K562 (cell line): Measurements from ENCODE around the gene MS4A18. TPM values are rescaled to one million over a fixed set of nuclear protein-coding genes. Genes with fewer than 3 reads are reported as not detected.

Experiments used
- ATAC-seq: fragments of 200-7000 bp; cut with Tn5 transposase; 3 replicates; pipeline ENCODE4 v1.9.1; 2020; ENCODE audit warnings: moderate library complexity
- BruUV-seq: library from RNA; stranded (reverse); fragments of 400-500 nt; replicated peaks from 2 replicates; lab custom pipeline; 2021; lab: Mats Ljungman, UMichigan
- CTCF ChIA-PET: fragments of 300-600 bp; formaldehyde crosslinking; extraction: SDS; loops from one replicate; lab custom pipeline; 2021; ENCODE audit warnings: low intra/inter-chr PET ratio; lab: Yijun Ruan, JAX
- POLR2A ChIA-PET: fragments of 300-600, 350-650 bp; sonication (Branson Sonifier 250); formaldehyde crosslinking; extraction: SDS; loops from one replicate; lab custom pipeline; 2021; ENCODE audit warnings: antibody characterized with exemption, inconsistent platforms; lab: Yijun Ruan, JAX
- DNase-seq, 4 experiments: peaks; one replicate each; pipeline versions ENCODE4 v3.0.0 to v3.0.0-alpha.2; 2011 to 2018; ENCODE audit warnings: low spot score in 3 of 4, mixed read lengths in 3 of 4; ENCODE audit errors: extremely low read depth in 1 of 4
- FAIRE-seq: peaks from 2 replicates; lab custom pipeline; 2011; peaks lifted over from hg19 to GRCh38; lab: Jason Lieb, UNC
- H2AFZ ChIP-seq: 2 replicates; pipeline ENCODE4 v1.6.0; 2011; ENCODE audit warnings: low read depth, low read length, control low read depth, inconsistent platforms
- H3K27ac ChIP-seq: fragments of 200-600 bp; 3 replicates; pipeline ENCODE4 v1.8.0; 2011; ENCODE audit warnings: low read depth, mild to moderate bottlenecking, control low read depth, inconsistent platforms, low read length, moderate library complexity, mixed read lengths; ENCODE audit errors: extremely low read depth
- H3K27me3 ChIP-seq, 2 experiments: fragments of 300-600 bp in 1 of 2; 2 replicates in 1 of 2; 3 replicates in 1 of 2; pipeline versions ENCODE4 v1.6.0 to v1.8.0; 2011; ENCODE audit warnings: inconsistent platforms in 2 of 2, low read length in 2 of 2, mild to moderate bottlenecking in 1 of 2, mixed read lengths in 1 of 2, moderate library complexity in 1 of 2; ENCODE audit not compliant: control insufficient read depth in 2 of 2, insufficient read depth in 2 of 2
- H3K36me3 ChIP-seq: fragments of 300-600 bp; 3 replicates; pipeline ENCODE4 v1.8.0; 2011; ENCODE audit warnings: mild to moderate bottlenecking, low read length, inconsistent platforms; ENCODE audit not compliant: control insufficient read depth, insufficient read depth
- H3K4me1 ChIP-seq, 2 experiments: fragments of 200-600 bp in 1 of 2; replicated peaks in 1 of 2; 2 replicates in 1 of 2; 3 replicates in 1 of 2; pipeline versions ENCODE4 v1.5.1 to v1.8.0; 2011; ENCODE audit warnings: inconsistent platforms in 2 of 2, low read length in 2 of 2, mild to moderate bottlenecking in 1 of 2, mixed read lengths in 1 of 2, moderate library complexity in 1 of 2; ENCODE audit not compliant: control insufficient read depth in 2 of 2, insufficient read depth in 2 of 2
- H3K4me2 ChIP-seq: 2 replicates; pipeline ENCODE4 v1.6.1; 2011; ENCODE audit warnings: low read length, control low read depth, inconsistent platforms, mixed read lengths; ENCODE audit not compliant: insufficient read depth
- H3K4me3 ChIP-seq: fragments of 200-600 bp; sonication (generic), shearing (Covaris generic); 2 replicates; pipeline ENCODE4 v1.5.1; 2016; ENCODE audit warnings: control low read depth, inconsistent platforms
- H3K79me2 ChIP-seq: fragments of 200-600 bp; 3 replicates; pipeline ENCODE4 v1.8.0; 2011; ENCODE audit warnings: low read length, inconsistent platforms; ENCODE audit not compliant: control insufficient read depth, insufficient read depth
- H3K9ac ChIP-seq, 2 experiments: 2 replicates each; pipeline versions ENCODE4 v1.6.0 to v1.6.1; 2011; ENCODE audit warnings: low read depth in 2 of 2, low read length in 2 of 2, control low read depth in 1 of 2, inconsistent platforms in 1 of 2, mild to moderate bottlenecking in 1 of 2, mixed read lengths in 1 of 2; ENCODE audit not compliant: insufficient read depth in 1 of 2
- H3K9me1 ChIP-seq: one replicate; pipeline ENCODE4 v1.6.0; 2011; ENCODE audit warnings: inconsistent platforms, mild to moderate bottlenecking, low read length, moderate library complexity; ENCODE audit not compliant: control insufficient read depth, insufficient read depth
- H3K9me3 ChIP-seq: replicated peaks from 2 replicates; pipeline ENCODE4 v1.5.1; 2011; ENCODE audit warnings: low read depth, low read length, inconsistent platforms; ENCODE audit not compliant: control insufficient read depth, insufficient read depth
- H4K20me1 ChIP-seq: replicated peaks from 2 replicates; pipeline ENCODE4 v1.6.1; 2011; ENCODE audit warnings: low read length, inconsistent platforms, mixed read lengths; ENCODE audit not compliant: control insufficient read depth, insufficient read depth
- MEIS2 ChIP-seq: fragments of 450-650 bp; IDR thresholded peaks from 2 replicates; pipeline ENCODE4 v1.6.1; 2014; ENCODE audit warnings: mild to moderate bottlenecking; ENCODE audit not compliant: partially characterized antibody
- YY1 ChIP-seq, 3 experiments: IDR thresholded peaks; 2 replicates each; pipeline ENCODE4 v1.6.1; 2011; ENCODE audit warnings: low read length in 2 of 3, mild to moderate bottlenecking in 2 of 3, moderate library complexity in 2 of 3, borderline replicate concordance in 1 of 3, control low read depth in 1 of 3, low read depth in 1 of 3; ENCODE audit not compliant: insufficient read depth in 3 of 3, insufficient replicate concordance in 2 of 3, control insufficient read depth in 1 of 3, insufficient read length in 1 of 3; ENCODE audit errors: extremely low read depth in 1 of 3
- ZKSCAN3 ChIP-seq: fragments of 250-450 bp; sonication (Bioruptor Pico); IDR thresholded peaks from 2 replicates; pipeline ENCODE4 v1.4.0; 2020
- WGBS: fragments of 100-300 bp; shearing (Covaris generic); methylation state at CpG from one replicate; pipeline ENCODE4 v1.1.6; 2016; ENCODE audit warnings: low coverage, mixed read lengths; ENCODE audit not compliant: insufficient coverage; ENCODE audit errors: missing lambda C conversion rate; 5-methylcytosine and 5-hydroxymethylcytosine counted together
- in situ Hi-C: fragments of 300-500 bp; cut with MboI; formaldehyde crosslinking; loops from 4 replicates; pipeline ENCODE4 v1.15.0; 2018; ENCODE audit warnings: inconsistent platforms, mixed read lengths
- intact Hi-C: fragments of 100-400 bp; cut with micrococcal nuclease; formaldehyde crosslinking; loops from 2 replicates; pipeline ENCODE4 v1.14.2; 2022
- polyA plus RNA-seq, 8 experiments: library from polyadenylated mRNA; depleted of rRNA in 4 of 8; stranded (reverse) in 5 of 8; unstranded in 3 of 8; fragments of >200 nt; fragmentation: Nextera tagmentation in 2 of 8; fragmentation: Illumina TruSeq in 1 of 8; extraction: Ambion mirVana in 2 of 8; extraction: Trizol in 1 of 8; gene quantifications; 2 replicates each; pipeline versions ENCODE4 v1.2.1 to v1.2.3, GENCODE V29; 2011 to 2014; ENCODE audit warnings: inconsistent platforms in 1 of 8, missing spikeins in 1 of 8
- total RNA-seq, 7 experiments: library from RNA; depleted of rRNA in 6 of 7; stranded (reverse); fragments of >200 nt in 6 of 7; fragmentation: Illumina TruSeq in 2 of 7; extraction: Trizol in 2 of 7; gene quantifications; 2 replicates each; pipeline versions ENCODE4 v1.2.1 to v1.2.3, GENCODE V29; 2011 to 2021; ENCODE audit warnings: low replicate concordance in 1 of 7
- TF ChIP-seq, protein P1 (sequence below): fragments of 450-650 bp; formaldehyde crosslinking; IDR thresholded peaks from 2 replicates; pipeline ENCODE4 v1.4.0; 2020; ENCODE audit warnings: mild to moderate bottlenecking, moderate library complexity

MS4A18 gene
- total and polyA plus RNA-seq, 9 of the 15 experiments (the other 6 are each of a cell fraction or from before 2014, with no cell fraction given), result not detected

- Histone ChIP-seq H3K9me3 (no peaks in the 10 kb centered on the region), H3K79me2 (no peaks in the 10 kb centered on the region), H3K9ac (no peak overlapping the region), H2AFZ (no peak overlapping the region), H3K9me1 (no peaks in the 10 kb centered on the region), H3K4me3 (no peak overlapping the region), H3K36me3 (no peaks in the 10 kb centered on the region), H4K20me1 (no peaks in the 10 kb centered on the region), H3K27me3 (peaks cover 0 to 8% of the 10 kb centered on the region in 2 experiments; a peak in 2 of 5 replicates), H3K4me2 (no peak overlapping the region), H3K27ac (no peak overlapping the region), H3K4me1 (peaks cover 2 to 5% of the 10 kb centered on the region in 2 experiments; a peak in 2 of 5 replicates)
- DNase-seq, result no peak
- no TSS peak for BruUV-seq
- POLR2A ChIA-PET, result no interaction called here
- no peak for FAIRE-seq
- ATAC-seq, result no peak
- in situ Hi-C loops, result no loop called here
- intact Hi-C loops, result no loop called here
- CTCF ChIA-PET, result no interaction called here
- WGBS, result 13% methylated on average over 2 of the region's 2 CpGs
- TF ChIP-seq, protein P1, sequence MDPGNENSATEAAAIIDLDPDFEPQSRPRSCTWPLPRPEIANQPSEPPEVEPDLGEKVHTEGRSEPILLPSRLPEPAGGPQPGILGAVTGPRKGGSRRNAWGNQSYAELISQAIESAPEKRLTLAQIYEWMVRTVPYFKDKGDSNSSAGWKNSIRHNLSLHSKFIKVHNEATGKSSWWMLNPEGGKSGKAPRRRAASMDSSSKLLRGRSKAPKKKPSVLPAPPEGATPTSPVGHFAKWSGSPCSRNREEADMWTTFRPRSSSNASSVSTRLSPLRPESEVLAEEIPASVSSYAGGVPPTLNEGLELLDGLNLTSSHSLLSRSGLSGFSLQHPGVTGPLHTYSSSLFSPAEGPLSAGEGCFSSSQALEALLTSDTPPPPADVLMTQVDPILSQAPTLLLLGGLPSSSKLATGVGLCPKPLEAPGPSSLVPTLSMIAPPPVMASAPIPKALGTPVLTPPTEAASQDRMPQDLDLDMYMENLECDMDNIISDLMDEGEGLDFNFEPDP (CRISPR knock-in tag), result no peak
- peak in 1 of 3 experiments; percentile 66 for TF ChIP-seq YY1 (IDR thresholded peaks at IDR 0.05; ENCODE audit: borderline replicate concordance in 1 of 3, control insufficient read depth in 1 of 3, extremely low read depth in 1 of 3, insufficient read depth in 3 of 3, insufficient read length in 1 of 3, insufficient replicate concordance in 2 of 3, low read depth in 1 of 3, low read length in 2 of 3)
Measured at GRCh38 chr11:60780065-60780464, 55.5 kb downstream of the MS4A18 start.

GRCh38 chr11:60780774-60781173, 56.3 kb downstream of the MS4A18 start:
- Histone ChIP-seq H2AFZ (no peak overlapping the region), H3K9me3 (no peaks in the 10 kb centered on the region), H3K36me3 (no peaks in the 10 kb centered on the region), H3K79me2 (no peaks in the 10 kb centered on the region)
- intact Hi-C loops, result no loop called here
- no peak for FAIRE-seq
- TF ChIP-seq ZKSCAN3 (CRISPR knock-in tag) (no peak), MEIS2 (peak; percentile 35)
- TF ChIP-seq, all 486 proteins: peak for 1
- no peak overlapping the region for H3K4me3 ChIP-seq
- ChIA-PET CTCF (no interaction called here), POLR2A (no interaction called here)
- no peak overlapping the region for H3K27ac ChIP-seq
- DNase-seq (no peak), ATAC-seq (no peak)
- H3K9ac ChIP-seq, result no peak overlapping the region
- no peaks in the 10 kb centered on the region for H4K20me1 ChIP-seq
- in situ Hi-C loops, result no loop called here
- peaks cover 0 to 8% of the 10 kb centered on the region in 2 experiments; a peak in 2 of 5 replicates for H3K27me3 ChIP-seq
- H3K4me1 ChIP-seq, result peaks cover 2% of the 10 kb centered on the region in 2 experiments; a peak in 2 of 5 replicates
- BruUV-seq, result no TSS peak
- no peaks in the 10 kb centered on the region for H3K9me1 ChIP-seq
- no peak overlapping the region for H3K4me2 ChIP-seq
